A673 (cell line): ENCODE measurements around the gene RCVRN.

ENCODE experiments used
- CTCF ChIP-seq: fragments of 300-800, 200-600 bp; sonication (generic); conservative IDR thresholded peaks from 2 replicates; pipeline ENCODE4 v1.5.1; 2017; ENCODE audit warnings: low read depth, mild to moderate bottlenecking, antibody characterized with exemption, low read length, moderate library complexity, mixed read lengths
- EZH2 ChIP-seq: fragments of 200-600 bp; sonication (generic); IDR thresholded peaks from 2 replicates; pipeline ENCODE4 v1.6.1; 2017; ENCODE audit warnings: borderline replicate concordance, low read depth, mild to moderate bottlenecking, mixed read lengths, antibody characterized with exemption, low read length; ENCODE audit not compliant: poor library complexity, severe bottlenecking

GRCh38 chr17:9862220-9862619 lies 42.9 kb downstream of the RCVRN start:
- TF ChIP-seq CTCF (no peak), EZH2 (no peak)
